ENCODE data around the gene PLCH2. TPM values are rescaled to one million over a fixed set of nuclear protein-coding genes. Genes with fewer than 3 reads are reported as not detected.

PLCH2 gene
- total and polyA plus RNA-seq, 2 donors (not counting 3 experiments of a cell fraction or from before 2014, with no cell fraction given): 0.19 to 0.31 TPM

DNA sequence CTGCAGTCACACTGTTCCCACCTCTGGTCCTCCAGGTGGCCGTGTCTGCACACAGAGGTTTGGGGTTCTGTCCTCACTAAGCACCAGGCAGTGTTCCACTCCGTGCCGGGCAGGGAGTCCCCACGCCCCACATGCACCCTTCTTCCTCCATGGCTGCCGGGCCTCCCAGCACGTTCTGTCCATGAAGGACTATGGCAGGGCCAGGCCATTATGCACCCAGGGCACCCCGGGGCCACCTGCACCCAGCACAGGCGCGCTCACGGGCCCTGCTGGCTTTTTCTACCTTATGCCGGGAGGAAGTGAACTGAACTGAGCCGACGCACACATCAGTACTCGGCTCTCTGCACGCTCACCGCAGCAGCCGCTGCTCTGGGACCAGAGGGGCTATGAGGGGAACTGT is 40.0 kb downstream of the PLCH2 start:
- Histone ChIP-seq H3K79me2 (ENCODE audit: control insufficient read depth, insufficient read depth, low read length) (no peaks in the 10 kb centered on the region), H3K4me3 (replicated peaks in 1 of 3; ENCODE audit: insufficient read depth in 1 of 3, low read depth in 1 of 3, low read length in 3 of 3) (no peak overlapping the region), H3K36me3 (ENCODE audit: control insufficient read depth in 2 of 2, extremely low read depth in 1 of 2, insufficient read depth in 2 of 2, low read length in 2 of 2) (peaks cover 6 to 64% of the 10 kb centered on the region in 2 experiments), H3K27ac (ENCODE audit: insufficient read depth, low read depth, low read length) (no peak overlapping the region), H2AFZ (ENCODE audit: low read depth, low read length) (no peak overlapping the region), H3K27me3 (ENCODE audit: control insufficient read depth in 2 of 2, insufficient read depth in 2 of 2, low read length in 2 of 2) (no peaks in the 10 kb centered on the region), H3K4me2 (ENCODE audit: insufficient read depth, low read length) (no peak overlapping the region), H3K4me1 (ENCODE audit: control insufficient read depth, extremely low read depth, insufficient read depth, low read length) (no peaks in the 10 kb centered on the region), H3K9me3 (replicated peaks; ENCODE audit: control insufficient read depth, insufficient read depth, low read length) (no peaks in the 10 kb centered on the region), H4K20me1 (replicated peaks; ENCODE audit: control insufficient read depth, extremely low read depth, insufficient read depth, low read length) (no peaks in the 10 kb centered on the region), H3K9me1 (replicated peaks; ENCODE audit: control insufficient read depth, extremely low read depth, insufficient read depth, low read length) (no peaks in the 10 kb centered on the region), H3K9ac (replicated peaks; ENCODE audit: extremely low read depth, insufficient read depth, low read length) (no peak overlapping the region)
- FAIRE-seq: no peak
- dilution Hi-C loops (cut with MboI; ENCODE audit: extremely low pct_ligation_motif_present, low sequenced_read_pairs) (no loop called here), intact Hi-C loops (cut with micrococcal nuclease) (no loop called here)
- DNase-seq (ENCODE audit: low read depth, low spot score): no peak
- BruUV-seq (replicated peaks): no TSS peak
- POLR2A ChIA-PET: no interaction called here
- TF ChIP-seq, protein P1, sequence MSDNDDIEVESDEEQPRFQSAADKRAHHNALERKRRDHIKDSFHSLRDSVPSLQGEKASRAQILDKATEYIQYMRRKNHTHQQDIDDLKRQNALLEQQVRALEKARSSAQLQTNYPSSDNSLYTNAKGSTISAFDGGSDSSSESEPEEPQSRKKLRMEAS (IDR thresholded peaks at IDR 0.05; ENCODE audit: insufficient read depth, insufficient read length): no peak
- TF ChIP-seq POLR2A (IDR thresholded peaks at IDR 0.05; ENCODE audit: low read depth, low read length) (no peak), MYC (IDR thresholded peaks at IDR 0.05; ENCODE audit: low read depth, low read length) (no peak), POLR2AphosphoS5 (IDR thresholded peaks at IDR 0.05; ENCODE audit: insufficient read depth, low read depth, low read length) (no peak), EZH2 (IDR thresholded peaks at IDR 0.05; ENCODE audit: borderline replicate concordance, low read depth, low read length, severe bottlenecking) (no peak), FOS (IDR thresholded peaks at IDR 0.05; ENCODE audit: borderline replicate concordance, insufficient read depth, low read length) (no peak), GATA2 (IDR thresholded peaks at IDR 0.05; ENCODE audit: insufficient read depth, insufficient read length, low read depth, low read length) (no peak), JUN (IDR thresholded peaks at IDR 0.05; ENCODE audit: borderline replicate concordance, insufficient read depth, insufficient read length, low read depth) (no peak)
- TF ChIP-seq, protein P2, sequence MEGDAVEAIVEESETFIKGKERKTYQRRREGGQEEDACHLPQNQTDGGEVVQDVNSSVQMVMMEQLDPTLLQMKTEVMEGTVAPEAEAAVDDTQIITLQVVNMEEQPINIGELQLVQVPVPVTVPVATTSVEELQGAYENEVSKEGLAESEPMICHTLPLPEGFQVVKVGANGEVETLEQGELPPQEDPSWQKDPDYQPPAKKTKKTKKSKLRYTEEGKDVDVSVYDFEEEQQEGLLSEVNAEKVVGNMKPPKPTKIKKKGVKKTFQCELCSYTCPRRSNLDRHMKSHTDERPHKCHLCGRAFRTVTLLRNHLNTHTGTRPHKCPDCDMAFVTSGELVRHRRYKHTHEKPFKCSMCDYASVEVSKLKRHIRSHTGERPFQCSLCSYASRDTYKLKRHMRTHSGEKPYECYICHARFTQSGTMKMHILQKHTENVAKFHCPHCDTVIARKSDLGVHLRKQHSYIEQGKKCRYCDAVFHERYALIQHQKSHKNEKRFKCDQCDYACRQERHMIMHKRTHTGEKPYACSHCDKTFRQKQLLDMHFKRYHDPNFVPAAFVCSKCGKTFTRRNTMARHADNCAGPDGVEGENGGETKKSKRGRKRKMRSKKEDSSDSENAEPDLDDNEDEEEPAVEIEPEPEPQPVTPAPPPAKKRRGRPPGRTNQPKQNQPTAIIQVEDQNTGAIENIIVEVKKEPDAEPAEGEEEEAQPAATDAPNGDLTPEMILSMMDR (IDR thresholded peaks at IDR 0.05; ENCODE audit: extremely low read depth in 1 of 2, insufficient read depth in 1 of 2, low read depth in 1 of 2, low read length in 2 of 2): no peak
- CTCF ChIA-PET: no interaction called here

Measured in endothelial cell of umbilical vein (primary cell).